ENCODE results near the gene RBBP8.

- TF ChIP-seq CTCF (IDR thresholded peaks at IDR 0.05): no peak
- no peak for TF ChIP-seq EZH2phosphoT487 (IDR thresholded peaks at IDR 0.05)
Measured at GRCh38 chr18:22956226-22956625, 23.1 kb downstream of the RBBP8 start.
